Ovary (tissue), 9 donors: ENCODE measurements around the gene TMEM123. TPM values are rescaled to one million over a fixed set of nuclear protein-coding genes. Genes with fewer than 3 reads are reported as not detected.

Experiments used
- DNase-seq, 5 donors: peaks; one replicate each; pipeline ENCODE4 v3.0.0-alpha.2; 2019 to 2020
- H3K27ac ChIP-seq, 2 donors: fragments of 200-600 bp; one replicate each; pipeline versions ENCODE4 v1.5.1 to v1.8.0; 2019 to 2022
- H3K27me3 ChIP-seq: fragments of 200-600 bp; one replicate; pipeline ENCODE4 v1.8.0; 2022
- H3K36me3 ChIP-seq: fragments of 200-600 bp; sonication (generic); one replicate; pipeline ENCODE4 v1.5.1; 2019
- H3K4me1 ChIP-seq: one replicate; pipeline ENCODE4 v1.8.1; 2013; ENCODE audit warnings: mild to moderate bottlenecking, moderate library complexity; ENCODE audit not compliant: insufficient read depth
- H3K4me3 ChIP-seq: fragments of 200-600 bp; sonication (generic); one replicate; pipeline ENCODE4 v1.5.1; 2017
- H3K9me3 ChIP-seq, 2 donors: fragments of 200-600 bp in 1 of 2; sonication (generic) in 1 of 2; one replicate each; pipeline versions ENCODE4 v1.5.1 to v1.8.1; 2013 to 2019; ENCODE audit warnings: mild to moderate bottlenecking in 1 of 2, moderate library complexity in 1 of 2
- EP300 ChIP-seq: sonication (generic); formaldehyde crosslinking; IDR thresholded peaks from one replicate; pipeline ENCODE4 v1.6.1; 2017; ENCODE audit warnings: antibody characterized with exemption
- POLR2A ChIP-seq: fragments of 450-650 bp; IDR thresholded peaks from one replicate; pipeline ENCODE4 v1.6.1; 2017; ENCODE audit warnings: antibody characterized with exemption, mild to moderate bottlenecking, moderate library complexity
- WGBS, 3 donors: extraction: QIAGEN DNeasy Blood & Tissue Kit in 1 of 3; methylation state at CpG; one replicate each; pipeline versions ENCODE4 v1.1.5 to v1.1.7; 2013 to 2017; 5-methylcytosine and 5-hydroxymethylcytosine counted together
- intact Hi-C, 4 donors: fragments of 100-400 bp; cut with DNase I; formaldehyde crosslinking; loops; one replicate each; pipeline versions ENCODE4 v1.11.0 to v1.15.1; 2022 to 2023
- polyA plus RNA-seq, 2 donors: library from polyadenylated mRNA; stranded (reverse); fragments of 200-250 nt in 1 of 2; fragments of 350-450 nt in 1 of 2; fragmentation: Illumina TruSeq in 1 of 2; extraction: RNeasy Lipid Tissue Mini Kit (QIAGEN cat#74804) in 1 of 2; gene quantifications; one replicate each; pipeline ENCODE4 v1.2.3, GENCODE V29; 2013 to 2014
- total RNA-seq, 7 donors: library from RNA; depleted of rRNA in 2 of 7; stranded (reverse); fragments of >200 nt in 2 of 7; fragmentation: NEBNext Ultra II Directional in 3 of 7; extraction: Animal tissue kit (Norgen Biotek cat#: 25700) in 3 of 7; gene quantifications; one replicate each; pipeline versions ENCODE4 v1.1.0 to v1.2.4, GENCODE V29; 2016 to 2023
- TF ChIP-seq, protein P1 (sequence below), 3 donors: fragments of 450-650 bp in 2 of 3; fragments of 200-600 bp in 1 of 3; IDR thresholded peaks; one replicate each; pipeline versions ENCODE4 v1.5.1 to v1.8.0; 2016 to 2022; ENCODE audit warnings: antibody characterized with exemption in 3 of 3, mild to moderate bottlenecking in 1 of 3
- donor health status: DM: no; HTN: no; CAD: no; lungs with moderate emphysema.
- donor health status: DM: no; HTN: no; CAD: no.
- donor health status: Bipolar disorder and iron deficiency.
- donor health status: DM: yes; HTN: yes; CAD: no.
- donor health status: DM: no; HTN: no; CAD: no.
- donor health status: DM: yes; HTN: yes; CAD: no.

The TMEM123 gene
- total and polyA plus RNA-seq, 9 donors, result 69.4 to 165 (median 124) TPM

DNA sequence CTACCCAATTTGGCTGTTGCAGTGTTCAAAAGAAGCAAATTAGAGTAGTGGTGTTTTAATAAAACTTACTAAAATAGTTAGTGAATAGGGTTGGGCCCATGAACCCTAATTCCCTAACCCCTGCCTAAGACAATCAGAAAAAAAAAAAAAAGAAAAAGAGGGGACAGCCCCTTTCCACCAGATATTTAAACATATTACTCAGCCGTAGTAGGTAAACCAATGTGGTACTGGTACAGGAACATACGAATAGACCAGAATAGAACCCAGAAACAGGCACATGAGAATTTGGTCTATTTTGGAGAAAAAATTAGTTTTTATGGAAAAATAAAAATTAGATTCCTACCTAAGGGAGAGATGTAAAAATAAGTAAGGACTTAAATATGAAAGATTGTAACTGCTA is 39.4 kb upstream of the TMEM123 start:
- Histone ChIP-seq H3K4me1 (no peaks in the 10 kb centered on the region), H3K27ac (no peak overlapping the region), H3K27me3 (no peaks in the 10 kb centered on the region), H3K36me3 (no peaks in the 10 kb centered on the region), H3K9me3 (no peaks in the 10 kb centered on the region), H3K4me3 (no peak overlapping the region)
- intact Hi-C loops, result loop anchor here in 3 of 4 donors (10.0 kb wide), 2 partner anchors 127 to 147 kb away; partner anchors contain the start of gene BIRC2 (in 2 of the 3)
- TF ChIP-seq, protein P1, sequence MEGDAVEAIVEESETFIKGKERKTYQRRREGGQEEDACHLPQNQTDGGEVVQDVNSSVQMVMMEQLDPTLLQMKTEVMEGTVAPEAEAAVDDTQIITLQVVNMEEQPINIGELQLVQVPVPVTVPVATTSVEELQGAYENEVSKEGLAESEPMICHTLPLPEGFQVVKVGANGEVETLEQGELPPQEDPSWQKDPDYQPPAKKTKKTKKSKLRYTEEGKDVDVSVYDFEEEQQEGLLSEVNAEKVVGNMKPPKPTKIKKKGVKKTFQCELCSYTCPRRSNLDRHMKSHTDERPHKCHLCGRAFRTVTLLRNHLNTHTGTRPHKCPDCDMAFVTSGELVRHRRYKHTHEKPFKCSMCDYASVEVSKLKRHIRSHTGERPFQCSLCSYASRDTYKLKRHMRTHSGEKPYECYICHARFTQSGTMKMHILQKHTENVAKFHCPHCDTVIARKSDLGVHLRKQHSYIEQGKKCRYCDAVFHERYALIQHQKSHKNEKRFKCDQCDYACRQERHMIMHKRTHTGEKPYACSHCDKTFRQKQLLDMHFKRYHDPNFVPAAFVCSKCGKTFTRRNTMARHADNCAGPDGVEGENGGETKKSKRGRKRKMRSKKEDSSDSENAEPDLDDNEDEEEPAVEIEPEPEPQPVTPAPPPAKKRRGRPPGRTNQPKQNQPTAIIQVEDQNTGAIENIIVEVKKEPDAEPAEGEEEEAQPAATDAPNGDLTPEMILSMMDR (IDR thresholded peaks at IDR 0.05), result no peak
- no peak for TF ChIP-seq POLR2A
- DNase-seq, result no peak
- WGBS, 3 donors, result 90 to 97% (median 94%) methylated on average over 2 of the region's 2 CpGs

DNA sequence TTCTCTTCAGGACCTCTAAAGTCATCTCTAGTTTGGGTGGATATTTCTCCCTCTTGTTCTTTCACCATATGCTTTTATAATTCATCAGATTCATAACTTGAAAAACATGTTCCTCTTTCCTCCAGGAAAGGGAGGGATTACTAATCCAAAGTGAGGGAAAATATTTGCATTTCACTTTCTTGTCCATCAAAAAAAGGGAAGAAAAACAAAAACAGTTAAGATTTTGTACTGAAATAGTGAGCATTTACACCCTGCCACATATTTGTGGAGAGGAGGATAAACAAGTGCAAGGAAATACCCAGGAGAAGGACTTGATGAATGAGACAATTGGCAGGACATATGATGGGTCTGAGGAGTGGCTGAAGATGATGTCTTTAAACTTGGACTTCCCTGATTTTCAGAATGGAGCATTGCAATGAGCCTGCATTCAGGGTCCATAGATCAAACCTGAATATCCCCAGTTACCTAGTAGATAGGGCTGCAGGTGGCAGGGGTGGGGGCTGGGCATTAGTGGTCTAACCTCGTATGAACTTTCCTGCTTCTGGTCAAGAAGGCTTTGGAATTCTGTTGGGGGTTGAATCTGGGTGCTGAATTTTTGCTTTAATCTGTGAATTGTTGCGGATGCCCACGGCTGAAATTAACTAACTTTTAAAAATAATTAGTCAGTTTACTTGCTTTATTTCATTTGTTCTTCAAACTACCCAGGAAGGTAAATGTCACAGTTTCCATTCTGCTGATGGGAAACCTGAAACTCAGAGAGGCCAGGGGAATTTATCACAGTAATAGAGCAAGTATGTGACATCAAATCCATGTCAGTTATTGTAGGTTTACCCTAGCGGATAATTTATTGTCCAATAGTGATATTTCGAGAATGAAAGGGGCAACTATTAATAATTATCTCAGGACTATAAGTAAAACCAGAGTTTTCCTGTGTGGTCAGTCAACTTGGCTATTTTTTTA is 36.9 kb upstream of the TMEM123 start:
- intact Hi-C loops, result loop anchor here (10.0 kb wide), 3 partner anchors 125 to 195 kb away; partner anchors contain the start of gene BIRC2 (in 2 of the 4)
- no peaks in the 10 kb centered on the region for H3K4me1 ChIP-seq
- no peaks in the 10 kb centered on the region for H3K9me3 ChIP-seq
- TF ChIP-seq POLR2A (no peak), EP300 (no peak)
- TF ChIP-seq, protein P1 (IDR thresholded peaks at IDR 0.05), result no peak
- H3K36me3 ChIP-seq, result no peaks in the 10 kb centered on the region
- H3K27me3 ChIP-seq, result no peaks in the 10 kb centered on the region
- no peak overlapping the region for H3K27ac ChIP-seq
- 66 to 88% (median 87%) methylated on average over 5 of the region's 5 CpGs for WGBS, 3 donors
- H3K4me3 ChIP-seq, result no peak overlapping the region
- no peak for DNase-seq

DNA sequence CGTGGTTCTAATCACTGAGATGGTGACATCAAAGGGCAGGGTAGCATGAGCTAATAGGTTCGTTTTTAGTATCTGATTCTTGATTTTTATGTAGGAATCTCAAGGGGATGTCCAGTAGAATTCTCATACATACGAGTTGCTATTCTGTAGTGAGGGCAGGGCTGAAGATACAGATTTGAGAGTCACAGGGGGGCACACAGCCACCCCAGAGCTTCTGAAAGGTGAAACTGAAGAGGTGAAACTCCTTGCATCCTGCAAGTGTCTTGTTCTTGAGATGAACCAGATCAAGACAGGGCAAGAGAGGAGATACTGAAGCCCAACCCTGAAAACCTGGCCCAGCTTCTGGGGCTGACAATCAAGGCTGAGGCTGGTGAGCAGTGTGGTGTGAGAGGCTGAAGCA is 35.6 kb upstream of the TMEM123 start:
- no peak for DNase-seq
- Histone ChIP-seq H3K27me3 (no peaks in the 10 kb centered on the region), H3K36me3 (no peaks in the 10 kb centered on the region), H3K9me3 (no peaks in the 10 kb centered on the region), H3K4me1 (no peaks in the 10 kb centered on the region), H3K4me3 (no peak overlapping the region), H3K27ac (no peak overlapping the region)
- WGBS, 3 donors, result 79 to 81% (median 79%) methylated on average over 3 of the region's 3 CpGs
- intact Hi-C loops, result loop anchor here in 1 of 4 donors (10.0 kb wide), 1 partner anchor 193 kb away; no protein-coding TSS in a partner anchor
- TF ChIP-seq EP300 (no peak), POLR2A (no peak)
- TF ChIP-seq, protein P1 (IDR thresholded peaks at IDR 0.05), result no peak

DNA sequence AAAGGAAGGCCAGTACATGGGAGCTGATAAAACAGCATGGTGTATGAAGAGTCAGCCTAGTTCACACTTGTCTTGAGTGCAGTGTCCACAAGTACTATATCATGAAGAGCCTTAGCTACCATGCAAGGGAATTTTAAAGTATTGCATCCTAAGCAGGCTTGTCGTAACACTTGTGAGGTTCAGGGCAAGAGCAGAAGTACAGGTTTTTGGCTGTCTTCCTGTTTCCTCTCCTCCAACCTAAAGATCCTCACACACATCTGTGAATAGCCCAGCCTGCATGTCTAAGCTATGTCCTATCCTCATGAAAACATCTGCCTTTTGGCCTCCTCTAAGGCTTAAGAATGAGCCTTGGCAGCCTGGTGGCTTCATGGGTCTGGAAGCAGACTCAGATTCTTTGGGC is 34.6 kb upstream of the TMEM123 start:
- TF ChIP-seq POLR2A (no peak), EP300 (no peak)
- TF ChIP-seq, protein P1 (IDR thresholded peaks at IDR 0.05), result no peak
- intact Hi-C loops, result loop anchor here in 1 of 4 donors (10.0 kb wide), 1 partner anchor 192 kb away; no protein-coding TSS in a partner anchor
- H3K9me3 ChIP-seq, result no peaks in the 10 kb centered on the region

More for the DNA sequence above, 34.6 kb upstream of the TMEM123 start:
- H3K36me3 ChIP-seq, result no peaks in the 10 kb centered on the region
- H3K27me3 ChIP-seq, result no peaks in the 10 kb centered on the region
- H3K4me1 ChIP-seq, result no peaks in the 10 kb centered on the region
- no peak for DNase-seq
- H3K27ac ChIP-seq, result no peak overlapping the region
- no peak overlapping the region for H3K4me3 ChIP-seq
- 62 to 94% (median 87%) methylated on average over 1 of the region's 1 CpG for WGBS, 3 donors
